NCI-H526 treated with DMSO at 0.1 percent for 48 hours (cell line): ENCODE measurements around the gene CD109.
A peak's percentile ranks its signal among the peaks of the same experiment; 100 is the strongest.

Experiments
- DNase-seq: peaks from one replicate; lab custom pipeline; 2025; lab: John Stamatoyannopoulos, UW

Gene CD109

DNA sequence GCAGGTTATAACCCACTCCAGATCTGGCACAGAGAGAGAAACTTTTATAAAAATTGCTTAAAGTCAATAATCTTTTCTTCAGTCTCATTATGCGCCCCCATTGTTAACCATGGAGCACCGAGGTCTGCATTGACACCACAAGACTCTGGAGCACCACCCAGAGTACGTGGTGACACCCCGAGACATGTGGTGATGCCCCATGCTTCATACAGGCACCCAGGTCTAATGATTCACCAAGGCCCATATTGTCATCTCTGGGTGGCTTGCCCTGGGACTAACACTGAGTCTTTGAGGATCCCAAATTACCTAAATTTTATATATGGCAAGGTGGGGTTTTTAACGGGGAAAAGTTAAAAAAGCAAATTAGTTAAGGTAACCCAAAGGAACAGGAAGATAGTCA is 31.1 kb downstream of the CD109 start:
- no peak for DNase-seq

DNA sequence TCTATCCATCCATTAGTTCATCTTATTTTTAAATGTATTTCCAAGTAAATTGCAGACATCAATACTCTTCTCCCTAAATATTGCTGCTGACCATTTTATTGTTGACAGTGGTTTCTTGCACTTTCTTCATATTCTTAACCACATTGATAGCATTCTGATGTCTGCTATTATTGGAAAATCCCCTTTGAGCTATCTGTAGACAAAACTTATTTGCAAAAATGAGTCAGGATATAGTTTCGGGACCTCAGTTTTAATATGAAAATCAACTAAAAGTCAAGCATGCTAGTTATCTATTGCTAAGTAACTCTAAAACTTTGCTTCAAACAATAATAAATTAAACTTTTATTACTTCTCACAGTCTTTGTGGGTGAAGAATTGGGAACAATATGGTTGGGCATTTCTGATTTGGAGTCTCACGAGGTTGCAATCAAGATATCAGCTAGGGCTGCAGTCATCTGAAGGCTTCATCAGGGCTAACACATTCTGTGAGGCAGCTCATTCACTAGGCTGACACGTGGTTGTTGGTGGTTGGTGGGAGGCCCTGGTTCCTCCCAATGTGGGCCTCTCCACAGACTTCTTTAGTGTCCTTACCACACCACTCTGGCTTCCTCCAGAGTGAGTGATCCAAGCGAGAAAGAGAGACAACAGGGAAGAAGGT is 32.7 kb downstream of the CD109 start:
- DNase-seq, result no peak

DNA sequence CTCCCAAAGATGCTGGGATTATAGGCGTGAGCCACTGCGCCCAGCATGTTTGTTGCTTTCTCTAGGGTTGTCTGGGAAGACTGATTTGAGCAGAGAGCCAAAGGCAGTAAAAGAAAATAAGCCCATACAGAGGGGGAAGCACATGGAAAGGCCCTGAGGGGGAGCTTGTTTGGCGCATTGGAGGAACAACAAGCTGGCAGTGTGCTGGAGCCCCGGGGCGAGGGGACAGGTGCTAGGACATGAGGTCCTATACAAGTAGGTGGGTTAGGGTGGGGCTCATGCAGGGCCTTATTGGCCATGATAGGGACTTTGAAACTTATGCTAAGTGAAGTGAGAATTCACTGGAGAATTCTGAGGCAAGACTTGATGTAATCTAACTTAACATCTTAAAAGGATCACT is 35.3 kb downstream of the CD109 start:
- no peak for DNase-seq

DNA sequence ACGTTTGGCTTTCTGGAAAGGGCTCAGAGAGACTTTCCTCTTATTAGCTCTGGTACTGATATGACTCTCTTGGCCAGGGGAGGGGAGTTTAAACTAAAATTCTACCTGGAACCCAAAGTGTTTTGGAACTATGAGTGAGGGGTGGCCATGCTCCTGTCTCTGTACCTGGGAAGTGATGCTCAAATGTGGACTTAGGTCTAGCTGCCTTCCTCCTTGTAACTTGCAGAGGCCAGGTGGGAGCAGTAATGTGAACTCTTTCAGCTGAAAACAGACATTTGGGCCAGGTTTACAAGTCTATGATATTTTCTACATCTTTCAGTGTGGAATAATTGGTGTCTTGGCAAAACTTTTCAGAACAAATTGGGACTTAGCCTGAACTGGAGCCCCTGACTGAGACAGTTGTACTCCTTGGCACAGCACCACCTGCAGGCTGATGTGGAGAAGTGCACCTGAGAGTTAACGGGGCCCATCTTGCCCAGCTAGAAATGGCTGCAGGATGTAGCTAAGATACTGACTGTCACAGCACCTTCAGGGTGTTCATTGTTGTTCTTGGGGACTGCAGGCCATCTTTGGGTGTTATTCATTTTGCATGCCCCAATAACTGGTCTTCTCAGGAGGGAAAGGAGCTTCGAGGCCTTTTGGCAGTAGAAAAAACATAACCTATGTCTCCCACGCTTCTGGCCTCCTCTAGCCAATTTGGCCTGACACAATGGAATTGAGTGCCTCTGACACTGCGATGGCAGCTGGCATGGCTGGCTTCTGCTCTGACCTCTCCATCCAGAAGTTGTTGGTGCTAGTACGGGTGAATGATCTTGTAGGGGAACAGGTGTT is 37.1 kb downstream of the CD109 start:
- DNase-seq, result peak; percentile 7

DNA sequence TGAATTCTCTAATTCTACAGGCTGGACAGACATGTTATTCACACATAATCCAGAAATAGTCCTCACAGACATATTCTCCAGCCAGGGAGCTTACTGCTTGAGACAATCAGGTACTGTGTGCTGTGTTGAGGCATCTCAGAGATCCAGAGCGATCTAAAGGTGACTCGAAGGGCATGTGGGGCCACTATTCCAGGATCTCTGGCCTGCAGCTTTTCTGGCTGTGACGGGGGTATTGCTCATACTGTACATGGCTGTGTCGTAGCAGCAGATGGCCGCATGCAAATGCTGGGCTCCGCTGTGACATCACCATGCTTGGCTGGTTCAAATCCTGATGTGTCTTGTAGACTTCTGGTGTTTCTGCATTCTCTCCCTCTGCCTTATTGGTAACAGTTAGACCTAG is 37.8 kb downstream of the CD109 start:
- no peak for DNase-seq

DNA sequence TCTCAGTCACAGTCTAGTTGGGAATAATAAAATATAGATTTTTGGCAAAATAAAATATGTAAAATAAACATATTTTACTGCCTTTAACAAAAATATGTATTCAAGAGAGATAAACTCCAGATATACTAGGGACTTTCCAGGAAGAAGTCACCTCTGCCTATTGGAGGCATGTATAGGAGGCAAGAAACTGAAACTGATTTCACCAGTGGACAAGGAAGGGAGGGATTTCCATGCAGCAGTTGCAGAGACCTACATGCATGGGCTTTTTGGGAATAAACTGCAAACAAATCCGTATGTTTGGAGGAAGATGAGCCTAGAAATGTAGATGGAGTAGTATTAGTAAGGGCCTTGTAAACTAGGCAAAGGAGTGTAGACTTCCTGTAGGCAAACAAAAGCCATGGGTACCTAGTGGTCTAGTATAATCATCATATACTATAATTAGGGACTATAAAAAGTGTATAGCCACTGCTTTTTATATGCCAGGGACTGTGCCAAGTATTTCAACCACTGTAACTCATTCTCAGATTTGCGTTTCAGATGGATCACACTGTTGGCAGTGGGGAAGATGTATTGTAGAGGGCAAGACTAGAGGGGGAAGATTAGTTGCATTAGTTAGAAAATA is 38.9 kb downstream of the CD109 start:
- no peak for DNase-seq

DNA sequence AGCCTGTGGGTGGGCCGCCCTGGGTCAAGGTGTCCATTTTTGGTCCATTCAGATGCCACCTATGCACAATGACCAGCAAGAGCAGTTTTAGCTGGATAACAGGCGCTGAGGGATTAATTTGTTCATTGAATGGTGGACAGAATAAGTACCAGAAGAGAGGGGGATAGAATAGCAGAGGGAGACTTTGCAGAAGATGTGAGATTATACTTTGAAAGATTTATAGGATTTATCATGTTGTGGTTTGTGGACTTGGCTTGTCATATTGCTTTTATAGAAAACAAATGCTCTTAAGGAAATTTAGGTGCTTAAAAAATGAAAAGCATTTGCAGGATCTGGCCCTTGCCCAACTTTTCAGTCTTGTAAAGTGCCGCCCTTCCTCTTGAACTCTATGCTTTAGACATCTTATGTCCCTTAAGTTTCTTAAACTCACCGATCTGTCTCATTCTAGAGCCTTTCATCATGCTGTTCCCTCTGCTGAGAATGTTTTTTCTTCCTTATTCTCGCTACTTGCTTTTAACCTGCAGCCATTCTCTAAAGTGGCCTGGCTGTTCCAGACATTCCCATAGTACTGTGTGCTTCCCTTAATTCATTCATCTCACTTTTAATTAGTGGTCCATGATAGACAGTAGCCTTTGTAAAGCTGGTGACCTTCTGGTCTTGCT is 42.5 kb downstream of the CD109 start:
- no peak for DNase-seq

DNA sequence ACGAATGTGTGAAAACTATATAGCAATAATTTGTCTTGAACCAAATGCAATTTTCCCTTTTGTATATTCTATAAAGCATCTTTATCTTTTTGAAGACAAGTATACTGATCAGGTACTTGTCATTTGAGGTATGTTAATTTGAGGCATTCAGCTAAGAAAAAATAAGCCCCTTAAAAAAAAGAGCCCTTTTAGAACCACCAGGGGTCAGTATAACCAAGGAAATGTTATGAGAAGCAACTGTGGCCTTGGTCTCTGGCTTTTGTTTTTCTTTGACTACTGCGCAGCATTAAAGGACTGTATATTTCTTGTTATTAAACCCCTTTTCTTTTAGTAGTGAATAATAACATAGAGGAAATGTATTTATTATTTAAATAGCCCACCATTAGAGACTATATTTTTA is 43.1 kb downstream of the CD109 start:
- peak; percentile 55 for DNase-seq

DNA sequence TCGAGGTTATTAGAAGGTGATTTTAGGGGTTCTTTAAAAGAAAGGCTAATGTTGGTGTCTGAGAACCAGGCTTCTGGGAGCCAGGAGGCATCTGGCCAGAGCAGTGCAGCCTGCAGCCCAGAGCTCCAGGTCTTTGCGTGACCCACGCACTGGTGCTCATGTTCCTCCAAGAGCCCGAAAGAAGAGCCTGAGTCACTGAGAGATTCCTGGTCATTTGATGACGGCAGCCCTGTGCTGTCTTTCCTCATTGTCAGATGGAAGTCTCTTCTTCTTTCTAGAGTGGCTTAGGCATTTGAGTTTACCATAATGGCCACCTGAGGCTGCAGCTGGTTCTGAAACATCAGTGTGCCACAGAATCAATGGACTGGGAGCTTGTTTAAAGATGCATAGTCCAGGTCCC is 46.4 kb downstream of the CD109 start:
- no peak for DNase-seq

DNA sequence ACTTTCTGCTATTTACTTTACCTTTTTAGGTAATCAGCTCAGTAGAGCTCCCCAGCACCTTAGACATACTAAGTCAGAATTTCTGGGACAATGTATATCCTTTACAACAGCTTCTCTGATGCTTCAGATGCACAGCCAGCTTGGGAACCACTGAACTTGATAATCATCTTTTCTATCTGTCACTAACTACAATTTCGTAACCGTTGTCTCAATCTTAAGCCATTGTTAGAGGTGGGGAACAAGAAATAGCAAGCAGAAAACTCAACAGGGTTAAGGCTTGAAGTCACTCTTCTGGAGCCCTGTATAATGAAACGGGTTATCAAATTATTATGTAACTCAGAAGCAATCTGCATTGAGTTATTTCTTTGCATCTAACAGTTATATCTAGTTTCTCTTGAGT is 47.1 kb downstream of the CD109 start:
- DNase-seq, result no peak

DNA sequence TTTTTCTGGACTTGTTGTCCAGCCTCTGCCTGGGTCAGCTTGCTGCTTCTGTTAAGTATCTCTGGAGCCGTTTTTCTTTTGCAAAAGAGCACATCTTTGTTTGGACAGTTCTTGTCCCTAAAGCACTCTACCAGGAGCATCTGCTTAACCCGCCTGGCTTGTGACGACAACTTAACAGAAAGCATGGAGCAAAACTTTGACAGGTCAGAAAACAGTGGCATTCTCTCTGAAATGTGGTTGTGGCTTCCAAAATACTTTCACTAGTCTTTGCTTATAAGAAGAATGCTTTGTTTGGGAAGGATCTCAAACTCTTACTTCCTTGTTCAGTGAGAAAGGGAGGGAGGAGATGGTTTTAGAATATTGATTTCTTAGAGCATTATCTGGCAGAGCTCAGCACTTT is 47.6 kb downstream of the CD109 start:
- DNase-seq, result no peak

DNA sequence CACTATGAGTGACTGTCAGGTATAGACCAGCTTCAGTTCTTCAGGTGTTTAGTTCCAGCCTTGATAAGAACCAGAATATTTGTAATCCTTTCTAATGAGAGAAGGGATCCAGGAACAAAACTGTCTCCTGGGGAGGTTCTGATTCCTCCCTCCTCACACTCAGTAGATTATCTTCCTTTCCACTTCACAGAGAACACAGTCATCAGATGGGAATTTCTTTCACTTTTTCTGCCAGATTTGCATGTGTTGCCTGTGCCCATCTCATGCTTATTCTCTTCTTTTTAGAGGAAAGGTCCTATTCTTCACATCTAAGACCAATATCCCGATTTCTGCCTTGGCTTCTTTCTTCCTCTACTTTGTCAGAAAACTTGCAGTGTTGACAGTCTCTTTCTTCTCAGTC is 50.8 kb downstream of the CD109 start:
- DNase-seq, result no peak

DNA sequence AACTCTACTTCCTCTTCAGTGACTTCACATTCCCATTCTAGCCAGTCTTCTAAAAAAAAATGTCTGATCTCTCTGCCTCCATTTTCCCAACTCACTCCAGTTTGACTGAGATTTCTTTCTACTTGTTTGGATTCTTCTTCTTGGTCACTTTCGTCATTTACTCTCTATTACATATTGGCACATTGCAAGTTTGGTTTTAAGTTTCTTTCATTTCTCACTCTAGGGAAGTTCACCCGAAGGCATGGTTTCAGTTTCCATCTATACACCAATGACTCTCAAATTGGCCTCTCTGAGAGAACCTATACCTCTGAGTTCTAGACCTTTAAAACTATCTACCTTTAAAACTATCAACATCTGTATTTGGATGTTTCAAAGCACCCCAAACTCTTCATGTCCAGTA is 51.3 kb downstream of the CD109 start:
- no peak for DNase-seq

DNA sequence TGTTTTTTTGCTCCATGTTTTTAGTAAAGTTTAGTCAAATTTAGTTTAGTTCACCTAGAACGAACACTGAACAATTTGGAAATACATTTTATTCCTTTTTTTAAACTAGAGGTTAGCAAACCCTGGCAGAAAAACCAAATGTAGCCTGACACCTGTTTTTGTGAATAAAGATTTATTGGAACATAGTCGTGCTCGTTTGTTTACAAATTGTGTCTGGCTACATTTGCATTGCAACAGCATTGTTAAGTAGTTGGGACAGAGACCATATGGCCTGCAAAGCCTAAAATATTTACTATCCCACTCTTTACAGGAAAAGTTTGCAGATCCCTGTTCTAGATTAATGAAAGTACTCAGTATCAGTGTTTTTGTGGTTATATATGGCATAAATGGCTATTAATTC is 56.9 kb downstream of the CD109 start:
- no peak for DNase-seq

DNA sequence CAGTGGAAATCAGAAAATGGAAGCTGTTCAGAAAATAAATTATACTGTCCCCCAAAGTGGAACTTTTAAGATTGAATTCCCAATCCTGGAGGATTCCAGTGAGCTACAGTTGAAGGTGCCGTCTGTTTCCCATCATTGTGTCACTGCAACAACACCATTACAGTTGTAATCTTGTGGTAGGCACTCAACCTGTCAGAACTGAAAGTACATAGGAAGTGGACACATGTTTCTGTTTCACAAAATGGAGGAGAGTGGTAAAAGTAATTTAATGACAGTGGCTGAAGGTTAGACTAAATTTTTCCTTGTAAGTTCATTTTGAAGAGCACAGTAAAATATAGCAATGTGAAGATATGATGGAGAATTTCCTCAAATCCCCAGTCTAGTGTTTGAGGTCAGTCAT is 70.0 kb downstream of the CD109 start:
- no peak for DNase-seq

DNA sequence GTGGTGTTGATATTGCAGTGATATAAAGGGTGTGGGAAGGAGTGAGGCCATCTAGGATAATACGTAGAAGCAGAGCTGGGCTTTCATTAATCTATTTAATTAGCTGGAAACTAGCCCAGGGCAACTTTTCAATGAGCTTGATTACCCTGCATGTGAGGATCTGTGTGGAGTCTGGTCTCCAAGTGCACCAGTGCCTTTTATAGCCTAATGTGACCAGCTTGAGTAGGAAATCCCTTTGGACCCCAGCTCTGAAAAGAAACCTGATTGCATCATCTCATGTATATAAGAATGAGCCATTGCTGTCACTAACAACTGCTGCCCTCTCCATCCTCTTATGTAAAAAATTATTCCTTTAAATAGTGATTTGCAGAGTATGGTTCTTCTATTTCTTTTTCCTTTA is 72.6 kb downstream of the CD109 start:
- no peak for DNase-seq

DNA sequence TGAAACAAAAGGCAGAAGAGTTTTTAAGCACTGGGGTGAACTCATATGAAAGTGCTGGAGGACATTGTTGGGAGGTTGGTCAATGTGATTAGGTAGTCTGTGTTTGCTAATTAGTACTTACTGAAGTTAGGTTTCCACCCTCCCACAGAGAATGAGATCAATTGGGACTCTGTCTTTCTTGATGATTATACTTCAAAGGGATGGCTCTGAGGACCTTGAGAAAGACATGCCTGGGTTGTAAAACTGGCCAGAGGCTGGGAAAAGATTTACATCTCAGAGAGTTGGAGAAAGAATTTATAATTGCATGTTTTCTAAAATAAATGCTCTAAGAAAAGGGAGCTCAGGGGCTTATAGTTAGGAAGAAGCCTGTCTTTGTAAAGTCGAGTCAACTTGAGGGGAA is 74.0 kb downstream of the CD109 start:
- DNase-seq, result no peak

DNA sequence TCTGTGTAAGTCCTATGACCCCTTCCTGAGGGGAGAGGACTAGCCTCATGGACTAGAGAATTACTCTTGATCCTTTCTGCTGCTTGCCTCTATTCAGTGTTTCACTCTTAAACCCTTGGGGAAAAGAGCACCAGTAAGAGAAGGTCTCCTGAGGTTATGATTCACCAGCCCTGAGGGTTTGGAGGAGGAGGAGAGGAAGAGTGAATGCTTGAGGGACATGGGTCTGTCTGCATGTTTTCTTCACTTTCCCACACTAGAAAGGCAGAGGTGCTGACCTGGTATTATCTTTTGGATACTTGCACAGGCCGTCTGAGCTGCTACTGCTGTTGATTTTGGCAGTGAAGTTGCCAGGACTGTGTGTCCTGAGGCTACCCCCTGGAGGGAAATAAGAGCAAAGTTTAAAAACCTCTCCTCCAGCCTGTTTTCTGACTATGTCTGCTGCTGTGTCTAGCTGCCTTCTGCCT is 78.3 kb downstream of the CD109 start:
- DNase-seq, result no peak

DNA sequence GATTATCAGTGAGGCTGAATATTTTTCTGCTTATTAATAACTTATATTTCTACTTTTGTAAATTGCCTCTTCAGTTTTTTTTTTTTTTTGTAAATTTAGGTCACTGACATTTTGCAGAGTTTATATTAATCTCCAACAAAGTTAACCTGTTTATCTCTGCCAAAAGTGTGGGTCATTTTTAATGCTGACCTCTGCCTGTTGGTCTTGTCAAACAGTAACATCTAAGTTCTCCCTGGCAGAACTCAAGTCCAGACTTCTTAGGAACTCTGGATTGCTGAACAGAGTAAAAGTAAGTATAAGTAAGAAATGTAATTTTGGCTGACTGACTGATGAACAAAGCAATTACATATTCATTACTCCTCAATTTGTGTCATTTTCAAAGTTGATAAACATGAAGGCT is 83.9 kb downstream of the CD109 start:
- no peak for DNase-seq

DNA sequence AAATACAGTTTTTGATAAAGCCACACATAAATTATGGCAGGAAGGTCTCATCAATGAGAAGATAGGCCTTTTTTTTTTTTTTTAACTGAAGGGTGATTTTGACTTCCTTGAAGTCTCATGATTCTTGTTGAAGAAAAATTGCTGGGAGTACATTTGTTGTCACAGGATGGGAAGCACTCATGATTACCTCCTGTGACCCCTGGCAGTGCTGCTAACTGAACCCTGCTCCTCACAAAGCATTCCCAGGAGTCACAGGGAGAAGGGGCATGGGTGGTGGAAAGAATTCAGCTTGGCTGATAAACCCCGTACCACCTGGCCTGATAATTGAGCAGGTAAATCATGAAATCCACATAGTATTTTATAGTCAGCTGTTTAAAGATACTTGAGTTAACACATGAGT is 86.9 kb downstream of the CD109 start:
- DNase-seq, result no peak

DNA sequence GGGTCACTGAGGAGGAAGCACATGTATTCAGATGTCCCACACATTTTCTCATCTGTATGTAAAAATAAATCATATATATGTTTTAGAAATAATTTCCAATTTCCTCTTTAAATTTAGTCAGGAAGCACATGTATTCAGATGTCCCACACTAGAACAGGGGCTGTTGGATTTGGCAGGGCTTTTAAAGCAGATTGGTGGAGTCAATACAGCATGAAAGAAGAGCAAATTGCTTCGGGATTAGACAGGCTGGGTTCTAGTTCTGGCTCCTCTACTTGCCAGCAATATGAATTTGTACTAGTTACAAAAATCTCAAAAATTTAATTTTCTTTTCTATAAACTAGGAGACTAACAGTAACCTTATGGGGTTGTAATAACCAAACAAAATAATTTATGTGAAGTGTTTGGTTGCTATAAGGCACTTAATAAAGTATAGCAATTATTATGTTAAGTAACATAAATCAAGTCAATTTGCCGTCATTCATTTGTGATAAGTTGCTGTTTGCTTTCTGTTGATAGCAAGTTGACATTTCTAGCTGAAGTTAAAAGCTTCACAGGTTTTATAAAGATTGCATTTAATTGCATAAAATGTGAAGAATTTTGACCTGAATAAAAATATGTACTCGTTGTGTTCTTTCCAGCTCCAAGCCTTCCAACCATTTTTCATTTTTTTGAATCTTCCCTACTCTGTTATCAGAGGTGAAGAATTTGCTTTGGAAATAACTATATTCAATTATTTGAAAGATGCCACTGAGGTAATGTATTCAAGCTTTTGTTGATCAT is 88.9 kb downstream of the CD109 start:
- DNase-seq, result no peak

DNA sequence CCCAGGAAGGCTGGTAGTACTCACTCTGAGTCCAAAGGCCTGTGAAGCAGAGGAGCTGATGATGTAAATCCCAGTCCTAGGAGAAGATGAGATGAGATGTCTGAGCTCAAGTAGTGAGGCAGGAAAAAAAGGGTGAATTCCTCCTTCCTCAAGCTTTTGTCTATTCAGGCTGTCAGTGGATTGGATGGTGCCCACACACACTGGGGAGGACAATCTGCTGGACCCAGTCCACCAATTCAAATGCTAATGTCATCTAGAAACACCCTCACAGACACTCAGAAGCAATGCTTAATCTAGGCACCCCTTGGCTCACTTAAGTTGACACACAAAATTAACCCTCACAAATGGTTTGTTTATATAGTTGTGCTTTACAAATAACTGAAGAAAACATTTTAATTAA is 94.6 kb downstream of the CD109 start:
- no peak for DNase-seq
